ENCODE results near the gene HOXD3. TPM values are rescaled to one million over a fixed set of nuclear protein-coding genes. Genes with fewer than 3 reads are reported as not detected.
A peak's percentile ranks its signal among the peaks of the same experiment; 100 is the strongest.

Gene HOXD3
- total RNA-seq, 1 experiment from 2014 or later = not detected

DNA sequence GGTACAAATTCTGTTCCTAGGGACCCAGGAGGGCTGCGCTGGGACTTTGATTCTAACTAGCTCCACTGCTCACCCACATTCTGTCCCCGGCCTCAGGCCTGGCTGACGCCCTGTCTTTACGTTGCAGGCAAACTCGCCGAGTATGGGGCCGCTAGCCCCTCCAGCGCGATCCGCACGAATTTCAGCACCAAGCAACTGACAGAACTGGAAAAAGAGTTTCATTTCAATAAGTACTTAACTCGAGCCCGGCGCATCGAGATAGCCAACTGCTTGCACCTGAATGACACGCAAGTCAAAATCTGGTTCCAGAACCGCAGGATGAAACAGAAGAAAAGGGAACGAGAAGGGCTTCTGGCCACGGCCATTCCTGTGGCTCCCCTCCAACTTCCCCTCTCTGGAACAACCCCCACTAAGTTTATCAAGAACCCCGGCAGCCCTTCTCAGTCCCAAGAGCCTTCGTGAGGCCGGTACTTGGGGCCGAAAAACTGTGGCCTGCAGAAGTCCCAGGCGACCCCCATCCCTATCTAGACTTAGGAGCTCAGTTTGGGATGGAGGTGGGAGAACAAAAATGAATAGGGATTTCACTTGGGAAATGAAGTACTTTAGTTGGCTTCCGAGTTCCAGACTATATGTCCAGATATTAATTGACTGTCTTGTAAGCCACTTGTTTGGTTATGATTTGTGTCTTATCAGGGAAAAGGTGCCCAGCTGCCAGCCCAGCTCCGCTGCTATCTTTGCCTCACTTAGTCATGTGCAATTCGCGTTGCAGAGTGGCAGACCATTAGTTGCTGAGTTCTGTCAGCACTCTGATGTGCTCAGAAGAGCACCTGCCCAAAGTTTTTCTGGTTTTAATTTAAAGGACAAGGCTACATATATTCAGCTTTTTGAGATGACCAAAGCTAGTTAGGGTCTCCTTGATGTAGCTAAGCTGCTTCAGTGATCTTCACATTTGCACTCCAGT lies 32.9 kb downstream of the HOXD3 start:
- Histone ChIP-seq H2AK5ac (ENCODE audit: insufficient read length, low read length) (no peak overlapping the region), H2BK5ac (ENCODE audit: insufficient read length, low read length) (no peak overlapping the region), H3K23me2 (ENCODE audit: insufficient read length, low read depth, low read length, poor library complexity, severe bottlenecking) (peaks cover 2% of the 10 kb centered on the region), H3K23ac (ENCODE audit: insufficient read length, low read depth, low read length) (no peak overlapping the region), H3K79me1 (ENCODE audit: insufficient read depth, low read depth, low read length, poor library complexity, severe bottlenecking) (no peaks in the 10 kb centered on the region), H3K79me2 (ENCODE audit: insufficient read depth, low read length) (no peaks in the 10 kb centered on the region), H2BK12ac (ENCODE audit: insufficient read length, low read depth, low read length) (no peak overlapping the region), H3T11ph (ENCODE audit: low read length) (no peak overlapping the region), H4K91ac (ENCODE audit: insufficient read length, low read depth, low read length) (no peak overlapping the region), H2BK15ac (ENCODE audit: low read depth, low read length) (no peak overlapping the region), H3K4ac (ENCODE audit: low read depth, low read length) (no peak overlapping the region), H3K4me2 (ENCODE audit: insufficient read depth, insufficient read length, low read length) (peak overlapping the region; percentile 59), H2AFZ (ENCODE audit: low read length) (no peak overlapping the region), H4K8ac (replicated peaks; ENCODE audit: insufficient read length, low read depth, low read length) (no peak overlapping the region), H3K27ac (ENCODE audit: insufficient read length, low read depth, low read length) (no peak overlapping the region), H2BK20ac (ENCODE audit: low read depth, low read length, poor library complexity, severe bottlenecking) (no peak overlapping the region), H3K4me1 (ENCODE audit: insufficient read depth, low read length) (peaks cover 3% of the 10 kb centered on the region), H4K20me1 (ENCODE audit: control insufficient read depth, insufficient read depth, insufficient read length) (no peaks in the 10 kb centered on the region), H3K9me3 (ENCODE audit: control insufficient read depth, low read depth, low read length) (no peaks in the 10 kb centered on the region), H3K56ac (ENCODE audit: insufficient read length, low read depth, low read length) (no peak overlapping the region), H2BK120ac (ENCODE audit: low read depth, low read length, poor library complexity, severe bottlenecking) (no peak overlapping the region), H4K5ac (ENCODE audit: insufficient read length, low read depth, low read length) (no peak overlapping the region), H3K18ac (ENCODE audit: insufficient read length, low read depth, low read length) (no peak overlapping the region), H3K27me3 (ENCODE audit: insufficient read depth, low read length) (peaks cover 77% of the 10 kb centered on the region), H3K14ac (ENCODE audit: insufficient read depth, low read length) (no peak overlapping the region), H3K9ac (ENCODE audit: extremely low read depth, insufficient read length, low read length) (no peak overlapping the region)
- peak overlapping the region; percentile 34 to 68 for H3K4me3 Mint-ChIP-seq
- peaks cover 0 to 3% of the 10 kb centered on the region in 2 experiments; a peak in 1 of 5 replicates for H3K9me3 Mint-ChIP-seq
- TF ChIP-seq, protein P1, sequence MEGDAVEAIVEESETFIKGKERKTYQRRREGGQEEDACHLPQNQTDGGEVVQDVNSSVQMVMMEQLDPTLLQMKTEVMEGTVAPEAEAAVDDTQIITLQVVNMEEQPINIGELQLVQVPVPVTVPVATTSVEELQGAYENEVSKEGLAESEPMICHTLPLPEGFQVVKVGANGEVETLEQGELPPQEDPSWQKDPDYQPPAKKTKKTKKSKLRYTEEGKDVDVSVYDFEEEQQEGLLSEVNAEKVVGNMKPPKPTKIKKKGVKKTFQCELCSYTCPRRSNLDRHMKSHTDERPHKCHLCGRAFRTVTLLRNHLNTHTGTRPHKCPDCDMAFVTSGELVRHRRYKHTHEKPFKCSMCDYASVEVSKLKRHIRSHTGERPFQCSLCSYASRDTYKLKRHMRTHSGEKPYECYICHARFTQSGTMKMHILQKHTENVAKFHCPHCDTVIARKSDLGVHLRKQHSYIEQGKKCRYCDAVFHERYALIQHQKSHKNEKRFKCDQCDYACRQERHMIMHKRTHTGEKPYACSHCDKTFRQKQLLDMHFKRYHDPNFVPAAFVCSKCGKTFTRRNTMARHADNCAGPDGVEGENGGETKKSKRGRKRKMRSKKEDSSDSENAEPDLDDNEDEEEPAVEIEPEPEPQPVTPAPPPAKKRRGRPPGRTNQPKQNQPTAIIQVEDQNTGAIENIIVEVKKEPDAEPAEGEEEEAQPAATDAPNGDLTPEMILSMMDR (conservative IDR thresholded peaks at IDR 0.05) = no peak
- H3K4me1 Mint-ChIP-seq = peaks cover 20 to 37% of the 10 kb centered on the region in 2 experiments
- DNase-seq = peak; percentile 34
- H3K27me3 Mint-ChIP-seq (ENCODE audit: low read depth) = peaks cover 98% of the 10 kb centered on the region
- no CpG with 5 or more reads among the region's 28 CpGs for WGBS (ENCODE audit: extremely low coverage, insufficient read length, low lambda C conversion rate)
- H3K36me3 Mint-ChIP-seq (ENCODE audit: insufficient read depth in 1 of 3, low read depth in 3 of 3) = no peaks in the 10 kb centered on the region
- H3K27ac Mint-ChIP-seq = no peak overlapping the region

Data from H9 (cell line).